Measurements from ENCODE around the gene EYA2. TPM values are rescaled to one million over a fixed set of nuclear protein-coding genes. Genes with fewer than 3 reads are reported as not detected.

Gene EYA2
- total RNA-seq, 1 experiment from 2014 or later: 0.33 TPM

DNA sequence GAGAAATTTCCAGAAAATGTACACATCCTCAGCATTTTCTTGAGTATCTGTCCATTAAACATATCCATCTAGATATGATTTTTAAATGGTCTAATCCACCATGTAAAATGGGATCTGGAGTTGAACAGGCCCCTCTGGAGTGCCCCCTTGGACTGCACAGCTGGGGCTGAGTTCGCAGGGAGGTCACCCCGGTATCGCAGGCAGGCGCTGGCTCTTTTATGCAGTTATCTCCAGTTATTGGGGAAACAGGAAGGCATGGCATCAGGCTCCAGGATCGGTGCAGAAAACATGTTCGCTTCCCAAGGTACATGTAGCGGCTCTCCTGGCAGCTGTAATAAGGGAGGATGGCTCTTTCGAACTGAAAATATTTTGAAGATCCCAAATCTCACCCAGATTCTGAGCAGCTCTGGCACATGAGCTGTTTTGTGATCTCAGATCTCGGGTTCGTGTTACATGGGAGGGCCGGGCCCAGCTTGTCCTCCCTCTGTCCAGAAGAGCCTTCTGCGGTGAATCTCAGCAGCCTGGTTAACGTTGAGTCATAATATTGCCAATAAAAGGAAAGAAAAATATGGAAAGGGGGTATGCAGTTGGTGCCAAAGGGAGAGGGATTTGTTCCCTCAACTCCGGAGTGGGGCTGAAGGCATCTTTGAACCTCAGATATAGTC lies 167.7 kb downstream of the EYA2 start:
- no peak for ATAC-seq
- no peaks in the 10 kb centered on the region for H4K20me1 ChIP-seq (ENCODE audit: low read length)

GRCh38 chr20:47063407-47063806 lies 168.8 kb downstream of the EYA2 start:
- CTCF ChIA-PET: no interaction called here
- POLR2A ChIA-PET (ENCODE audit: unreplicated experiment): no interaction called here

More for the DNA sequence above, 167.7 kb downstream of the EYA2 start:
- Histone ChIP-seq H3K79me2 (ENCODE audit: low read length) (no peaks in the 10 kb centered on the region), H3K36me3 (ENCODE audit: low read depth, low read length) (no peaks in the 10 kb centered on the region), H3K9me2 (replicated peaks; ENCODE audit: low read length) (no peaks in the 10 kb centered on the region), H3K4me2 (ENCODE audit: low read length) (no peak overlapping the region), H2AFZ (ENCODE audit: low read length) (no peak overlapping the region), H3K27me3 (ENCODE audit: low read length) (no peaks in the 10 kb centered on the region), H3F3A (ENCODE audit: low read length, unreplicated experiment) (no peaks in the 10 kb centered on the region), H3K4me1 (ENCODE audit: insufficient read depth, low read length) (no peaks in the 10 kb centered on the region), H3K9me3 (ENCODE audit: low read length) (no peaks in the 10 kb centered on the region), H3K27ac (ENCODE audit: low read length) (no peak overlapping the region), H3K9ac (ENCODE audit: low read length) (no peak overlapping the region), H3K4me3 (ENCODE audit: low read length) (no peak overlapping the region)
- POLR2A ChIA-PET (ENCODE audit: unreplicated experiment): no interaction called here
- CTCF ChIA-PET: no interaction called here
- DNase-seq: no peak
- TF ChIP-seq EZH2 (IDR thresholded peaks at IDR 0.05; ENCODE audit: low read length, unreplicated experiment): no peak
- no peak for TF ChIP-seq EZH2phosphoT487 (IDR thresholded peaks at IDR 0.05; ENCODE audit: borderline replicate concordance, low read length)
- TF ChIP-seq, protein P1, sequence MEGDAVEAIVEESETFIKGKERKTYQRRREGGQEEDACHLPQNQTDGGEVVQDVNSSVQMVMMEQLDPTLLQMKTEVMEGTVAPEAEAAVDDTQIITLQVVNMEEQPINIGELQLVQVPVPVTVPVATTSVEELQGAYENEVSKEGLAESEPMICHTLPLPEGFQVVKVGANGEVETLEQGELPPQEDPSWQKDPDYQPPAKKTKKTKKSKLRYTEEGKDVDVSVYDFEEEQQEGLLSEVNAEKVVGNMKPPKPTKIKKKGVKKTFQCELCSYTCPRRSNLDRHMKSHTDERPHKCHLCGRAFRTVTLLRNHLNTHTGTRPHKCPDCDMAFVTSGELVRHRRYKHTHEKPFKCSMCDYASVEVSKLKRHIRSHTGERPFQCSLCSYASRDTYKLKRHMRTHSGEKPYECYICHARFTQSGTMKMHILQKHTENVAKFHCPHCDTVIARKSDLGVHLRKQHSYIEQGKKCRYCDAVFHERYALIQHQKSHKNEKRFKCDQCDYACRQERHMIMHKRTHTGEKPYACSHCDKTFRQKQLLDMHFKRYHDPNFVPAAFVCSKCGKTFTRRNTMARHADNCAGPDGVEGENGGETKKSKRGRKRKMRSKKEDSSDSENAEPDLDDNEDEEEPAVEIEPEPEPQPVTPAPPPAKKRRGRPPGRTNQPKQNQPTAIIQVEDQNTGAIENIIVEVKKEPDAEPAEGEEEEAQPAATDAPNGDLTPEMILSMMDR (conservative IDR thresholded peaks at IDR 0.05; ENCODE audit: low read depth, low read length): no peak
- intact Hi-C loops (cut with micrococcal nuclease): no loop called here
- no TSS peak for BruUV-seq (replicated peaks)

DNA sequence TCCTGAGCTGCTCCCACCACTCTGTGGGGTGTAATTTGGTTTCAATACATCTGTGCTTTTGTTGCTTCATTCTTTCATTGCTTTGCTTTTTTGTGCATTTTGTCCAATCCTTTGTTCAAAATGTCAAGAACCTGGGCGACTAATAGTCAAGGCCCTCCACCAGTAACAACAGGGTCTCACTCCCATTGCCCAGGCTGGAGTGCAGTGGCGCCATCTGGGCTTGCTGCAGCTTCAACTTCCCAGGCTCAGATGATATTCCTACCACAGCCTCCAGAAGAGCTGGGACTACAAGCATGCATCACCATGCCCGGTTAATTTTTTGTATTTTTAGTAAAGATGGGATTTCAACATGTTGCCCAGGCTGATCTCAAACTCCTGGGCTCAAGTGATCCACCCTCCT lies 169.2 kb downstream of the EYA2 start:
- no TSS peak for BruUV-seq (replicated peaks)
- Histone ChIP-seq H3K4me2 (ENCODE audit: low read length) (no peak overlapping the region), H3K79me2 (ENCODE audit: low read length) (no peaks in the 10 kb centered on the region), H3K36me3 (ENCODE audit: low read depth, low read length) (peaks cover 3% of the 10 kb centered on the region; the same call in 1 of the 2 replicates), H3K27ac (ENCODE audit: low read length) (no peak overlapping the region), H3K4me3 (ENCODE audit: low read length) (no peak overlapping the region), H4K20me1 (ENCODE audit: low read length) (no peaks in the 10 kb centered on the region), H3K9me3 (ENCODE audit: low read length) (peaks cover 7% of the 10 kb centered on the region; the same call in 1 of the 2 replicates), H3K9ac (ENCODE audit: low read length) (no peak overlapping the region), H2AFZ (ENCODE audit: low read length) (no peak overlapping the region), H3K4me1 (ENCODE audit: insufficient read depth, low read length) (no peaks in the 10 kb centered on the region), H3K27me3 (ENCODE audit: low read length) (no peaks in the 10 kb centered on the region), H3K9me2 (replicated peaks; ENCODE audit: low read length) (no peaks in the 10 kb centered on the region), H3F3A (ENCODE audit: low read length, unreplicated experiment) (no peaks in the 10 kb centered on the region)
- no peak for ATAC-seq
- intact Hi-C loops (cut with micrococcal nuclease): no loop called here
- TF ChIP-seq, protein P1 (conservative IDR thresholded peaks at IDR 0.05; ENCODE audit: low read depth, low read length): no peak
- TF ChIP-seq EZH2 (IDR thresholded peaks at IDR 0.05; ENCODE audit: low read length, unreplicated experiment) (no peak), EZH2phosphoT487 (IDR thresholded peaks at IDR 0.05; ENCODE audit: borderline replicate concordance, low read length) (no peak)
- ChIA-PET CTCF (no interaction called here), POLR2A (ENCODE audit: unreplicated experiment) (no interaction called here)
- no peak for DNase-seq

More at GRCh38 chr20:47063407-47063806, 168.8 kb downstream of the EYA2 start:
- no peaks in the 10 kb centered on the region for H3K79me2 ChIP-seq (ENCODE audit: low read length)
- H3K9me3 ChIP-seq (ENCODE audit: low read length): peaks cover 7% of the 10 kb centered on the region; the same call in 1 of the 2 replicates
- BruUV-seq (replicated peaks): no TSS peak
- H3F3A ChIP-seq (ENCODE audit: low read length, unreplicated experiment): no peaks in the 10 kb centered on the region
- TF ChIP-seq EZH2 (IDR thresholded peaks at IDR 0.05; ENCODE audit: low read length, unreplicated experiment) (no peak), EZH2phosphoT487 (IDR thresholded peaks at IDR 0.05; ENCODE audit: borderline replicate concordance, low read length) (no peak)
- TF ChIP-seq, protein P1 (conservative IDR thresholded peaks at IDR 0.05; ENCODE audit: low read depth, low read length): no peak
- no peaks in the 10 kb centered on the region for H3K27me3 ChIP-seq (ENCODE audit: low read length)
- intact Hi-C loops (cut with micrococcal nuclease): no loop called here
- peaks cover 3% of the 10 kb centered on the region; the same call in 1 of the 2 replicates for H3K36me3 ChIP-seq (ENCODE audit: low read depth, low read length)
- no peak overlapping the region for H3K27ac ChIP-seq (ENCODE audit: low read length)
- H2AFZ ChIP-seq (ENCODE audit: low read length): no peak overlapping the region
- no peaks in the 10 kb centered on the region for H3K9me2 ChIP-seq (replicated peaks; ENCODE audit: low read length)
- no peak overlapping the region for H3K4me2 ChIP-seq (ENCODE audit: low read length)
- no peaks in the 10 kb centered on the region for H4K20me1 ChIP-seq (ENCODE audit: low read length)
- H3K4me1 ChIP-seq (ENCODE audit: insufficient read depth, low read length): no peaks in the 10 kb centered on the region
- no peak overlapping the region for H3K9ac ChIP-seq (ENCODE audit: low read length)
- no peak overlapping the region for H3K4me3 ChIP-seq (ENCODE audit: low read length)
- ATAC-seq: no peak
- DNase-seq: peak; percentile 35
